Left lung (tissue), 10 donors: ENCODE results near the gene FRMD1. TPM values are rescaled to one million over a fixed set of nuclear protein-coding genes. Genes with fewer than 3 reads are reported as not detected.

Experiments used
- ATAC-seq: fragments of 200-7000 bp; cut with Tn5 transposase; one replicate; pipeline ENCODE4 v1.9.1; 2020; ENCODE audit warnings: moderate library complexity
- DNase-seq, 4 donors: peaks; one replicate each; pipeline ENCODE4 v3.0.0-alpha.2; 2013 to 2020
- H3K27ac ChIP-seq, 2 donors: fragments of 200-600 bp; sonication (generic) in 1 of 2; one replicate each; pipeline versions ENCODE4 v1.5.0 to v1.8.0; 2020 to 2021
- H3K27me3 ChIP-seq, 2 donors: fragments of 200-600 bp; sonication (generic) in 1 of 2; one replicate each; pipeline versions ENCODE4 v1.5.0 to v1.8.0; 2020 to 2021
- H3K36me3 ChIP-seq, 2 donors: fragments of 200-600 bp; sonication (generic) in 1 of 2; one replicate each; pipeline versions ENCODE4 v1.5.0 to v1.8.0; 2020 to 2021
- H3K4me1 ChIP-seq, 2 donors: fragments of 200-600 bp; one replicate each; pipeline ENCODE4 v1.8.0; 2021
- H3K4me3 ChIP-seq, 2 donors: fragments of 200-600 bp; sonication (generic) in 1 of 2; one replicate each; pipeline versions ENCODE4 v1.5.0 to v1.8.0; 2020 to 2021; ENCODE audit warnings: mild to moderate bottlenecking in 1 of 2
- H3K9me3 ChIP-seq, 2 donors: fragments of 200-600 bp; sonication (generic) in 1 of 2; one replicate each; pipeline versions ENCODE4 v1.5.0 to v1.8.0; 2020 to 2021
- CTCF ChIP-seq, 2 donors: fragments of 200-600 bp; sonication (generic) in 1 of 2; IDR thresholded peaks; one replicate each; pipeline versions ENCODE4 v1.5.0 to v1.8.0; 2021; ENCODE audit warnings: antibody characterized with exemption in 2 of 2
- intact Hi-C, 2 donors: fragments of 100-400 bp; cut with DNase I; formaldehyde crosslinking; loops; one replicate each; pipeline versions ENCODE4 v1.11.2 to v1.14.2; 2022
- polyA plus RNA-seq, 6 donors: library from polyadenylated mRNA; unstranded; fragments of 120-200 nt; gene quantifications; one replicate each; pipeline ENCODE4 v1.2.1, GENCODE V29; 2013; ENCODE audit not compliant: insufficient read length in 6 of 6
- total RNA-seq, 2 donors: library from RNA; stranded (reverse); fragmentation: NEBNext Ultra II Directional; extraction: Animal tissue kit (Norgen Biotek cat#: 25700); gene quantifications; one replicate each; pipeline ENCODE4 v1.2.1, GENCODE V29; 2021
- donor health status: DM: no; HTN: yes; CAD: no.
- donor health status: DM: no; HTN: no; CAD: no.

Gene FRMD1
- total and polyA plus RNA-seq, 8 donors: 3.4 to 7.2 (median 6.0) TPM; not detected in 2

- Histone ChIP-seq H3K36me3 (no peaks in the 10 kb centered on the region), H3K27me3 (peaks cover 31 to 65% of the 10 kb centered on the region in 2 donors), H3K9me3 (no peaks in the 10 kb centered on the region), H3K4me3 (no peak overlapping the region), H3K27ac (no peak overlapping the region), H3K4me1 (peaks cover 0 to 5% of the 10 kb centered on the region in 2 donors)
- no peak for TF ChIP-seq CTCF (IDR thresholded peaks at IDR 0.05)
- intact Hi-C loops: no loop called here
- ATAC-seq: no peak
- peak in 1 of 4 donors; percentile 51 for DNase-seq
Observed at GRCh38 chr6:168099201-168100010, 20.4 kb upstream of the FRMD1 start.

- DNase-seq: peak in 1 of 4 donors; percentile 76
- Histone ChIP-seq H3K27me3 (peaks cover 30 to 56% of the 10 kb centered on the region in 2 donors), H3K4me1 (peaks cover 0 to 5% of the 10 kb centered on the region in 2 donors), H3K27ac (no peak overlapping the region), H3K36me3 (no peaks in the 10 kb centered on the region), H3K4me3 (no peak overlapping the region), H3K9me3 (no peaks in the 10 kb centered on the region)
- intact Hi-C loops: no loop called here
- no peak for TF ChIP-seq CTCF (IDR thresholded peaks at IDR 0.05)
- ATAC-seq: no peak
Observed at GRCh38 chr6:168098431-168098861, 19.4 kb upstream of the FRMD1 start.

GRCh38 chr6:168097621-168098430 lies 18.8 kb upstream of the FRMD1 start:
- peaks cover 0 to 5% of the 10 kb centered on the region in 2 donors for H3K4me1 ChIP-seq
- H3K4me3 ChIP-seq: no peak overlapping the region
- no peak for ATAC-seq
- intact Hi-C loops: no loop called here
- TF ChIP-seq CTCF (IDR thresholded peaks at IDR 0.05): no peak
- peaks cover 24 to 50% of the 10 kb centered on the region in 2 donors for H3K27me3 ChIP-seq
- no peak overlapping the region for H3K27ac ChIP-seq
- H3K9me3 ChIP-seq: no peaks in the 10 kb centered on the region
- DNase-seq: peak in 1 of 4 donors; percentile 49
- no peaks in the 10 kb centered on the region for H3K36me3 ChIP-seq

- Histone ChIP-seq H3K27ac (no peak overlapping the region), H3K36me3 (no peaks in the 10 kb centered on the region), H3K4me3 (no peak overlapping the region), H3K9me3 (no peaks in the 10 kb centered on the region), H3K27me3 (peaks cover 18 to 44% of the 10 kb centered on the region in 2 donors), H3K4me1 (peaks cover 0 to 5% of the 10 kb centered on the region in 2 donors)
- TF ChIP-seq CTCF (IDR thresholded peaks at IDR 0.05): no peak
- ATAC-seq (no peak), DNase-seq (peak in 1 of 4 donors; percentile 67)
- intact Hi-C loops: no loop called here
Observed at GRCh38 chr6:168097221-168097620, 18.2 kb upstream of the FRMD1 start.

- Histone ChIP-seq H3K36me3 (no peaks in the 10 kb centered on the region), H3K9me3 (no peaks in the 10 kb centered on the region), H3K27ac (no peak overlapping the region), H3K27me3 (peaks cover 9 to 35% of the 10 kb centered on the region in 2 donors), H3K4me1 (peaks cover 0 to 2% of the 10 kb centered on the region in 2 donors), H3K4me3 (no peak overlapping the region)
- no peak for TF ChIP-seq CTCF (IDR thresholded peaks at IDR 0.05)
- DNase-seq: peak in 1 of 4 donors; percentile 64
- intact Hi-C loops: no loop called here
- no peak for ATAC-seq
Observed at GRCh38 chr6:168096271-168096764, 17.3 kb upstream of the FRMD1 start.
